Fibroblast of the aortic adventitia (primary cell): Measurements from ENCODE around the gene MED13. TPM values are rescaled to one million over a fixed set of nuclear protein-coding genes. Genes with fewer than 3 reads are reported as not detected.

Experiments
- DNase-seq: peaks from one replicate; pipeline ENCODE4 v3.0.0-alpha.2; 2010; ENCODE audit warnings: low read depth
- H3K4me3 ChIP-seq: 2 replicates; pipeline ENCODE4 v1.5.1; 2011; ENCODE audit warnings: low read depth, mild to moderate bottlenecking, control low read depth, low read length, moderate library complexity
- CTCF ChIP-seq: IDR thresholded peaks from 2 replicates; pipeline ENCODE4 v1.5.1; 2011; ENCODE audit warnings: mild to moderate bottlenecking, low read length, control low read depth, inconsistent platforms; ENCODE audit not compliant: insufficient read depth
- total RNA-seq: library from RNA; depleted of rRNA; stranded (reverse); fragments of >200 nt; gene quantifications from 2 replicates; pipeline ENCODE4 v1.2.3, GENCODE V29; 2012; ENCODE audit warnings: low replicate concordance

Gene MED13
- total RNA-seq, 1 donor: 68.1 TPM

DNA sequence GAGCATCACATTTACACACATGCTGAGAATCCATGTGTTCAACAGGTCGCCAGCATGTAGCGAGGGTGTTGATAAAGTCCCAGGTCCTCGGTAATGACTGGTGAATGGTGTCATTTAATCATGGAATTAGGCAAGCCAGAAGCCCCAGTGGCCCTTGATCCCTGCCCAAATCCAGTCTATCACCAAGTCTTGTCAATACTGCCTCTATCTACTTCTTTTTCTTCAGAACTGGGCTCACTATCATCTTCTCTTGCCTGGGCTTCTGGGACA lies 31.3 kb upstream of the MED13 start:
- no peak for DNase-seq
- TF ChIP-seq CTCF: no peak
- H3K4me3 ChIP-seq: no peak overlapping the region

- TF ChIP-seq CTCF: no peak
- no peak overlapping the region for H3K4me3 ChIP-seq
- DNase-seq: peak; percentile 28
These were observed 29.1 kb upstream of the MED13 start for GRCh38 chr17:62094175-62094574.

- peak; percentile 85 for DNase-seq
- no peak overlapping the region for H3K4me3 ChIP-seq
- no peak for TF ChIP-seq CTCF
These were observed 28.4 kb upstream of the MED13 start for GRCh38 chr17:62093188-62094155.

GRCh38 chr17:62092784-62093183 lies 27.7 kb upstream of the MED13 start:
- H3K4me3 ChIP-seq: no peak overlapping the region
- TF ChIP-seq CTCF: no peak
- no peak for DNase-seq

DNA sequence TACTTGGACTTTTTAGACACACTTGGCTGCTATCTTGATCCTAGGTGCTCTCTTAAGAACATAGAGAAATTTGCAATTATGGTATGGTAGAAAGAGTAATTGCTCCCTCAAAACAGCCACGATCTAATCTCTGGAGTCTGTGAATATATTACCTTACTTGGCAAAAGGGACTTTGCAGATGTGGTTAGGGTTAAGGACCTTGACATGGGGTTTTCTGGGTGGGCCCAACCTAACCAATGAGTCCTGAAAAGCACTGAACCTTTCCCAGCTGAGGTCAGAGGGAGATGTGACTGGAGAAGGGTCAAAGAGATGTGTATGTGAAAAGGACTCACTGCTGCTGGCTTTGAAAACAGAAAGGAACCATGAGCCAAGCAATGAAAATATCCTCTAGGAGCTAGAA lies 26.7 kb upstream of the MED13 start:
- DNase-seq: no peak
- H3K4me3 ChIP-seq: no peak overlapping the region
- no peak for TF ChIP-seq CTCF

- H3K4me3 ChIP-seq: no peak overlapping the region
- TF ChIP-seq CTCF: no peak
- no peak for DNase-seq
These were observed 25.8 kb upstream of the MED13 start for GRCh38 chr17:62090868-62091267.
